AG09309 (cell line): ENCODE results near the gene KCTD14.
"Not testable (repeated sequence)": the region's sequence is repeated elsewhere in the genome, so short reads cannot be mapped to it uniquely, and the experiment has no call there.

Experiments
- DNase-seq: peaks from one replicate; pipeline ENCODE4 v3.0.0-alpha.2; 2010; ENCODE audit warnings: low read depth
- H3K4me3 ChIP-seq: 2 replicates; pipeline ENCODE4 v1.5.1; 2011; ENCODE audit warnings: mild to moderate bottlenecking, low read depth, low read length, moderate library complexity; ENCODE audit not compliant: control insufficient read depth
- CTCF ChIP-seq: IDR thresholded peaks from 2 replicates; pipeline ENCODE4 v1.5.1; 2011; ENCODE audit warnings: mild to moderate bottlenecking, low read depth, low read length, inconsistent platforms; ENCODE audit not compliant: insufficient read depth, control insufficient read depth; ENCODE audit errors: missing control alignments

The KCTD14 gene

GRCh38 chr11:77993902-77994301 lies 29.2 kb downstream of the KCTD14 start:
- no peak for DNase-seq
- TF ChIP-seq CTCF: no peak
- peak overlapping the region; percentile 82 for H3K4me3 ChIP-seq

GRCh38 chr11:77990981-77991380 lies 32.1 kb downstream of the KCTD14 start:
- no peak overlapping the region for H3K4me3 ChIP-seq
- TF ChIP-seq CTCF: no peak
- DNase-seq: no peak

GRCh38 chr11:77986456-77986855 lies 36.6 kb downstream of the KCTD14 start:
- not testable (repeated sequence) for DNase-seq, H3K4me3 ChIP-seq

- DNase-seq: no peak
- no peak overlapping the region for H3K4me3 ChIP-seq
- TF ChIP-seq CTCF: no peak
Measured at GRCh38 chr11:77981346-77981947, 41.6 kb downstream of the KCTD14 start.

DNA sequence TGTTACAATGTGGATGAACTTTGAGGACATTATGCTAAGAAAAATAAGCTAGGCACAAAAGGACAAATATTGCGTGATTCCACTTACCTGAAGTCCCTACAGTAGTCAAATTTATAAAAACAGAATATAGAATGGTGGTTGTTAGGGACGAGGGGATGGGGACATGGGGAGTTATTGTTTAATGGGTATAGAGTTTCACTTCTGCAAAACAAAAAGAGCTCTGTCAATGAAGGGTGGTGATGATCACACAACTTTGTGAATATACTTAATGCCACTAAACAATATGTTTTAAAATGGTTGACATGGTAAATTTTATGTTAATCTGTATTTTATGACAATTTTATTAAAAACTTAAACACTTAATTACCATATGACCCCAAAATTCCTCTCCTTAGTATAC lies 54.7 kb downstream of the KCTD14 start:
- no peak for DNase-seq
- no peak overlapping the region for H3K4me3 ChIP-seq
- no peak for TF ChIP-seq CTCF

- DNase-seq: no peak
- TF ChIP-seq CTCF: no peak
- H3K4me3 ChIP-seq: no peak overlapping the region
Measured at GRCh38 chr11:77967753-77968152, 55.3 kb downstream of the KCTD14 start.

- H3K4me3 ChIP-seq: no peak overlapping the region
- TF ChIP-seq CTCF: no peak
- no peak for DNase-seq
Measured at GRCh38 chr11:77967121-77967520, 56.0 kb downstream of the KCTD14 start.

DNA sequence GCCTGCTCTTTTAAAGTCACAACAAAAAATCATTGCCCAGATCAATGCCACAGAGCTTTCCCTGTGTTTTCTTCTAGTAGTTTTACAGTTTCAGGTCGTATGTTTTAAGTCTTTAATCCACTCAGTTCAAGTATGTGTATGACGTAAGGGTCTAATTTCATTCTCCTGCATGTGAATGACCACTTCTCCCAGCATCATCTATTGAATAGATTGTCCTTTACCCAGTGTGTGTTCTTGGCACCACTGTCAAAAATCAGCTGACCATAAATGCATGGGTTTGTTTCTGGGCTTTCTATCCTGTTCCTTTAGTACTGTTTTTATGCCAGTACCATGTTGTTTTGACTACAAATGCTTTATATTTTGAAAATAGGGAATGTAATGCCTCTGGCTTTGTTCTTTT lies 56.7 kb downstream of the KCTD14 start:
- TF ChIP-seq CTCF: no peak
- H3K4me3 ChIP-seq: no peak overlapping the region
- no peak for DNase-seq
